Loucy (cell line): ENCODE measurements around the gene ELOVL7.

ENCODE experiments used
- CTCF ChIP-seq: fragments of 200-600 bp; sonication (generic); conservative IDR thresholded peaks from 2 replicates; pipeline ENCODE4 v1.5.1; 2014; ENCODE audit warnings: mild to moderate bottlenecking, antibody characterized with exemption, low read length
- EZH2phosphoT487 ChIP-seq: fragments of 200-600 bp; IDR thresholded peaks from 2 replicates; pipeline ENCODE4 v1.6.1; 2018; ENCODE audit warnings: antibody characterized with exemption, mild to moderate bottlenecking, moderate library complexity, borderline replicate concordance

GRCh38 chr5:60887746-60888145 is 43.7 kb upstream of the ELOVL7 start:
- TF ChIP-seq CTCF (no peak), EZH2phosphoT487 (no peak)
